ENCODE results near the gene NTRK2. TPM values are rescaled to one million over a fixed set of nuclear protein-coding genes. Genes with fewer than 3 reads are reported as not detected.

The NTRK2 gene
- total and polyA plus RNA-seq, 2 experiments from 2014 or later: 0.03 TPM; not detected in 1

DNA sequence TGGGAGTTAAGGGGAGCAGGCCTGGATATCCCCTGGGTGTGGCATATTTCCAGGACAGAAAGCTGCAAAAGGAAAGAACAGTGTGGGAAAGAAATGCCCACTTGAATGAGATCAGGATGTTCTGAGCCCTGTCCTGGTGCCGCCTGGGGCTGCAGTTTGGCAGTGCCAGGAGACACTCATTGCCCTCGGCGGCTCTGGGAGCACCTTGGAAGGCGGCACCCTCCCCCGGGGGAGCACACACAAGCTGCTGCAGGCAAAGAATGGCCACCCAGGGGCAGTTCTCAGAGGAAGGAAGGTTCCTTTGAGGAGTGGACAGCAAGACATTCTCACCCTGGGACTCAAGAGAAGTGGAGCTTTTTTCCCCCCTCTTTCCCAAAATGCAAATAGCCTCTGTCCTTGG, 305.3 kb downstream of the NTRK2 start (continued):
- TF ChIP-seq, protein P1, sequence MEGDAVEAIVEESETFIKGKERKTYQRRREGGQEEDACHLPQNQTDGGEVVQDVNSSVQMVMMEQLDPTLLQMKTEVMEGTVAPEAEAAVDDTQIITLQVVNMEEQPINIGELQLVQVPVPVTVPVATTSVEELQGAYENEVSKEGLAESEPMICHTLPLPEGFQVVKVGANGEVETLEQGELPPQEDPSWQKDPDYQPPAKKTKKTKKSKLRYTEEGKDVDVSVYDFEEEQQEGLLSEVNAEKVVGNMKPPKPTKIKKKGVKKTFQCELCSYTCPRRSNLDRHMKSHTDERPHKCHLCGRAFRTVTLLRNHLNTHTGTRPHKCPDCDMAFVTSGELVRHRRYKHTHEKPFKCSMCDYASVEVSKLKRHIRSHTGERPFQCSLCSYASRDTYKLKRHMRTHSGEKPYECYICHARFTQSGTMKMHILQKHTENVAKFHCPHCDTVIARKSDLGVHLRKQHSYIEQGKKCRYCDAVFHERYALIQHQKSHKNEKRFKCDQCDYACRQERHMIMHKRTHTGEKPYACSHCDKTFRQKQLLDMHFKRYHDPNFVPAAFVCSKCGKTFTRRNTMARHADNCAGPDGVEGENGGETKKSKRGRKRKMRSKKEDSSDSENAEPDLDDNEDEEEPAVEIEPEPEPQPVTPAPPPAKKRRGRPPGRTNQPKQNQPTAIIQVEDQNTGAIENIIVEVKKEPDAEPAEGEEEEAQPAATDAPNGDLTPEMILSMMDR (conservative IDR thresholded peaks at IDR 0.05; ENCODE audit: low read depth in 2 of 2): no peak
- no peak for TF ChIP-seq NANOG (IDR thresholded peaks at IDR 0.05; ENCODE audit: borderline replicate concordance)
- no peak for TF ChIP-seq EZH2phosphoT487 (IDR thresholded peaks at IDR 0.05; ENCODE audit: unreplicated experiment)
- TF ChIP-seq, protein P2, sequence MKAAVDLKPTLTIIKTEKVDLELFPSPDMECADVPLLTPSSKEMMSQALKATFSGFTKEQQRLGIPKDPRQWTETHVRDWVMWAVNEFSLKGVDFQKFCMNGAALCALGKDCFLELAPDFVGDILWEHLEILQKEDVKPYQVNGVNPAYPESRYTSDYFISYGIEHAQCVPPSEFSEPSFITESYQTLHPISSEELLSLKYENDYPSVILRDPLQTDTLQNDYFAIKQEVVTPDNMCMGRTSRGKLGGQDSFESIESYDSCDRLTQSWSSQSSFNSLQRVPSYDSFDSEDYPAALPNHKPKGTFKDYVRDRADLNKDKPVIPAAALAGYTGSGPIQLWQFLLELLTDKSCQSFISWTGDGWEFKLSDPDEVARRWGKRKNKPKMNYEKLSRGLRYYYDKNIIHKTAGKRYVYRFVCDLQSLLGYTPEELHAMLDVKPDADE (IDR thresholded peaks at IDR 0.05): no peak

DNA sequence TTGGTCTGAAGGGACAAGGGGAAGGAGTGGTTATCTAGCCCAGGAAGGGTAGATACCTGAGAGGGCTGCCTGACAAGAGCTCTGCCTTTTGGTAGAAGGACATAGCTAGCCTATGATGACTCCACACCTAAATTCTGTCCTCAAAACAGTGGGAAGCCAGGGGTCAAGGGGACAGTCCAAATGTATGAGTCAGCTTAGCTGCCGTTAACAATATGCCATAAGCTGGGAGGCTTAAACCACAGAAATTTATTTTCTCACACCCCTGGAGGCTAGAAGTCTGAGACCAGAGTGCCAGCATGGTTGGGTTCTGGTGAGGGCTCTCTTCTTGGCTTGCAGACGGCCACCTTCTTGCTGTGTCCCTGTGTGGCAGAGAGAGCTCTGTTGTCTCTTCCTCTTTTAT, 306.4 kb downstream of the NTRK2 start:
- H3F3A ChIP-seq (replicated peaks; ENCODE audit: low read depth): no peaks in the 10 kb centered on the region
- no peak for ATAC-seq
- H2AFZ ChIP-seq: no peak overlapping the region
- Mint-ChIP-seq H3K27ac (no peak overlapping the region), H3K4me1 (no peaks in the 10 kb centered on the region), H3K27me3 (ENCODE audit: insufficient read depth, low read depth, poor library complexity) (peaks cover 6% of the 10 kb centered on the region), H3K4me3 (no peak overlapping the region), H3K9me3 (no peaks in the 10 kb centered on the region), H3K36me3 (ENCODE audit: low read depth) (no peaks in the 10 kb centered on the region)
- no peak for TF ChIP-seq NANOG (IDR thresholded peaks at IDR 0.05; ENCODE audit: borderline replicate concordance)
- no peak for TF ChIP-seq POLR2AphosphoS5 (IDR thresholded peaks at IDR 0.05; ENCODE audit: low read depth)
- TF ChIP-seq JUNB (IDR thresholded peaks at IDR 0.05; ENCODE audit: unreplicated experiment): no peak
- no peaks in the 10 kb centered on the region for H3K27me3 ChIP-seq (ENCODE audit: insufficient read depth)
- H3K4me3 ChIP-seq: no peak overlapping the region
- H3K4me1 ChIP-seq (ENCODE audit: insufficient read depth): no peaks in the 10 kb centered on the region
- H3K9me2 ChIP-seq (ENCODE audit: insufficient read depth): no peaks in the 10 kb centered on the region
- no peaks in the 10 kb centered on the region for H3K36me3 ChIP-seq (ENCODE audit: insufficient read depth)
- no peaks in the 10 kb centered on the region for H4K20me1 ChIP-seq (replicated peaks; ENCODE audit: insufficient read depth)
- no peak for DNase-seq (ENCODE audit: low spot score)
- no peak overlapping the region for H3K27ac ChIP-seq (ENCODE audit: low read depth)
- H3K79me2 ChIP-seq (replicated peaks; ENCODE audit: insufficient read depth): no peaks in the 10 kb centered on the region
- H3K4me2 ChIP-seq: no peak overlapping the region

DNA sequence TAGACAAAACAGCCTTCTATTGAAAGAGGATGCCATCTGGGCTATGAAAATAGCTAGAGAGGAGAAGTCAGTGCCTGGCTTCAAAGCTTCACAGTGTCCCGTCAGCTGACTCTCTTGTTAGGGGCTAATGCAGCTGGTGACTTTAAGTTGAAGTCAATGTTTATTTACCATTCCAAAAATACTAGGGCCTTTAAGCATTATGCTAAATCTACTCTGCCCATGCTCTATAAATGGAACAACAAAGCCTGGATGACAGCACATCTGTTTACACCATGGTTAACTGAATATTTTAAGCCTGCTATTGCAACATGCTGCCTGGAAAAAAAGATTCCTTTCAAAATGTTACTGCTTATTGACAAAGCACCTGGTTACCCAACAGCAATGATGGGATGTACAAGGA, 309.1 kb downstream of the NTRK2 start:
- H3K4me1 ChIP-seq (ENCODE audit: insufficient read depth): no peaks in the 10 kb centered on the region
- H3K4me3 ChIP-seq: no peak overlapping the region
- H3K36me3 ChIP-seq (ENCODE audit: insufficient read depth): no peaks in the 10 kb centered on the region
- H3K36me3 Mint-ChIP-seq (ENCODE audit: low read depth): no peaks in the 10 kb centered on the region
- no peaks in the 10 kb centered on the region for H3K9me2 ChIP-seq (ENCODE audit: insufficient read depth)
- H3K4me1 Mint-ChIP-seq: no peaks in the 10 kb centered on the region
- no peaks in the 10 kb centered on the region for H3K79me2 ChIP-seq (replicated peaks; ENCODE audit: insufficient read depth)
- H3K27ac ChIP-seq (ENCODE audit: low read depth): no peak overlapping the region
- H3K4me2 ChIP-seq: no peak overlapping the region
- no peak overlapping the region for H2AFZ ChIP-seq
- DNase-seq (ENCODE audit: low spot score) (no peak), ATAC-seq (no peak)
- no peaks in the 10 kb centered on the region for H4K20me1 ChIP-seq (replicated peaks; ENCODE audit: insufficient read depth)
- no peak overlapping the region for H3K4me3 Mint-ChIP-seq
- H3K27me3 ChIP-seq (ENCODE audit: insufficient read depth): no peaks in the 10 kb centered on the region
- H3F3A ChIP-seq (replicated peaks; ENCODE audit: low read depth): no peaks in the 10 kb centered on the region
- H3K9me3 Mint-ChIP-seq: no peaks in the 10 kb centered on the region
- H3K27ac Mint-ChIP-seq: no peak overlapping the region
- H3K27me3 Mint-ChIP-seq (ENCODE audit: insufficient read depth, low read depth, poor library complexity): peaks cover 2% of the 10 kb centered on the region
- no peak for TF ChIP-seq NANOG (IDR thresholded peaks at IDR 0.05; ENCODE audit: borderline replicate concordance)
- TF ChIP-seq ZNF331 (CRISPR knock-in tag; IDR thresholded peaks at IDR 0.05; ENCODE audit: low read depth): no peak
- no peak for TF ChIP-seq REST (IDR thresholded peaks at IDR 0.05; ENCODE audit: unreplicated experiment)
- no peak for TF ChIP-seq JUNB (IDR thresholded peaks at IDR 0.05; ENCODE audit: unreplicated experiment)
- no peak for TF ChIP-seq CREB1 (CRISPR knock-in tag; IDR thresholded peaks at IDR 0.05; ENCODE audit: low read depth)
- no peak for TF ChIP-seq STAT1 (IDR thresholded peaks at IDR 0.05; ENCODE audit: unreplicated experiment)
- no peak for TF ChIP-seq ZNF114 (CRISPR knock-in tag; IDR thresholded peaks at IDR 0.05)
- TF ChIP-seq, protein P2 (IDR thresholded peaks at IDR 0.05): no peak
- TF ChIP-seq POLR2AphosphoS5 (IDR thresholded peaks at IDR 0.05; ENCODE audit: low read depth): no peak

Data from GM23338 (cell line).